OCI-LY7 (cell line): ENCODE measurements around the gene MGAT2. TPM values are rescaled to one million over a fixed set of nuclear protein-coding genes. Genes with fewer than 3 reads are reported as not detected.

Source experiments
- Bru-seq: library from RNA; stranded (reverse); fragments of 400-500 nt; gene quantifications from one replicate; lab custom pipeline; 2021; lab: Mats Ljungman, UMichigan
- BruChase-seq, 2 experiments: library from RNA; stranded (reverse); fragments of 400-500 nt; gene quantifications; one replicate each; lab custom pipeline; 2021; lab: Mats Ljungman, UMichigan
- BruUV-seq: library from RNA; stranded (reverse); fragments of 400-500 nt; replicated peaks from 2 replicates; lab custom pipeline; 2021; lab: Mats Ljungman, UMichigan
- CTCF ChIA-PET: fragments of 300-600 bp; sonication (Branson Sonifier 250); formaldehyde crosslinking; loops from one replicate; lab custom pipeline; 2022; ENCODE audit warnings: antibody characterized with exemption; ENCODE audit not compliant: unreplicated experiment; lab: Charles Lee
- POLR2A ChIA-PET: fragments of 300-600 bp; sonication (Branson Sonifier 250); formaldehyde crosslinking; loops from one replicate; lab custom pipeline; 2022; ENCODE audit warnings: antibody characterized with exemption; lab: Charles Lee
- DNase-seq: peaks from one replicate; pipeline ENCODE4 v3.0.0-alpha.2; 2015; ENCODE audit warnings: low spot score
- H2AFZ ChIP-seq: fragments of 200-600 bp; sonication (generic), shearing (Covaris generic); 2 replicates; pipeline ENCODE4 v1.6.1; 2014; ENCODE audit warnings: mild to moderate bottlenecking, antibody characterized with exemption, low read length, moderate library complexity
- H3K27ac ChIP-seq: fragments of 200-600 bp; sonication (generic); 2 replicates; pipeline ENCODE4 v1.5.1; 2014; ENCODE audit warnings: mixed run types, low read depth, mild to moderate bottlenecking, moderate library complexity, low read length, inconsistent platforms; ENCODE audit not compliant: poor library complexity, severe bottlenecking
- H3K36me3 ChIP-seq: fragments of 200-600 bp; sonication (generic); 2 replicates; pipeline ENCODE4 v1.6.1; 2014; ENCODE audit warnings: mild to moderate bottlenecking, antibody characterized with exemption, low read length, moderate library complexity, mixed read lengths; ENCODE audit not compliant: insufficient read depth
- H3K4me1 ChIP-seq: fragments of 200-600 bp; sonication (generic); 2 replicates; pipeline ENCODE4 v1.5.1; 2014; ENCODE audit warnings: mild to moderate bottlenecking, low read length; ENCODE audit not compliant: insufficient read depth, poor library complexity, severe bottlenecking
- H3K4me2 ChIP-seq: fragments of 200-600 bp; sonication (generic); 2 replicates; pipeline ENCODE4 v1.6.1; 2014; ENCODE audit warnings: mild to moderate bottlenecking, low read length
- H3K4me3 ChIP-seq: fragments of 200-600 bp; sonication (generic); 2 replicates; pipeline ENCODE4 v1.5.1; 2014; ENCODE audit warnings: mild to moderate bottlenecking, low read depth, low read length; ENCODE audit not compliant: poor library complexity, severe bottlenecking
- H3K79me2 ChIP-seq: fragments of 200-600 bp; sonication (generic); 2 replicates; pipeline ENCODE4 v1.6.1; 2016; ENCODE audit warnings: low read depth, mild to moderate bottlenecking, low read length, moderate library complexity, mixed read lengths; ENCODE audit not compliant: insufficient read depth
- H3K9me2 ChIP-seq: fragments of 200-600 bp; sonication (generic); 2 replicates; pipeline ENCODE4 v1.6.1; 2016; ENCODE audit warnings: mild to moderate bottlenecking, low read length, mixed read lengths; ENCODE audit not compliant: insufficient read depth
- H3K9me3 ChIP-seq: fragments of 200-600 bp; sonication (generic); 2 replicates; pipeline ENCODE4 v1.6.1; 2014; ENCODE audit warnings: mild to moderate bottlenecking, mixed run types, low read length, mixed read lengths
- H4K20me1 ChIP-seq: fragments of 200-600 bp; sonication (generic); 2 replicates; pipeline ENCODE4 v1.6.1; 2014; ENCODE audit warnings: mild to moderate bottlenecking, antibody characterized with exemption, low read length, moderate library complexity, mixed read lengths; ENCODE audit not compliant: insufficient read depth
- EZH2phosphoT487 ChIP-seq: fragments of 200-600 bp; sonication (generic); IDR thresholded peaks from 2 replicates; pipeline ENCODE4 v1.6.1; 2018; ENCODE audit warnings: low read depth, borderline replicate concordance, mild to moderate bottlenecking, mixed run types, antibody characterized with exemption, low read length, moderate library complexity, mixed read lengths
- intact Hi-C: fragments of 100-400 bp; cut with micrococcal nuclease; formaldehyde crosslinking; loops from one replicate; pipeline ENCODE4 v1.10.0; 2022; ENCODE audit not compliant: unreplicated experiment
- long read RNA-seq: library from polyadenylated mRNA; stranded (forward); transcript quantifications from one replicate; pipeline ENCODE4 v2.0.0, GENCODE V29; 2022
- total RNA-seq, 2 experiments: library from RNA; depleted of rRNA in 1 of 2; stranded (reverse); fragments of >200 nt in 1 of 2; shearing (Covaris generic) in 1 of 2; gene quantifications; 2 replicates each; pipeline ENCODE4 v1.2.3, GENCODE V29; 2014 to 2022
- TF ChIP-seq, protein P1 (sequence below): fragments of 200-600 bp; sonication (generic); conservative IDR thresholded peaks from 2 replicates; pipeline ENCODE4 v1.5.1; 2014; ENCODE audit warnings: mild to moderate bottlenecking, antibody characterized with exemption, low read length, moderate library complexity, mixed read lengths

The MGAT2 gene
- total RNA-seq (2014; rRNA removed; shearing (Covaris generic)) (79.3 and 83.5 TPM in 2 replicates), total RNA-seq (2022) (70.0 and 71.7 TPM in 2 replicates), Bru-seq, nascent RNA (percentile 96 among the genes with signal in this experiment), BruChase-seq, experiment 1, labeled RNA remaining after a 6-hour chase (percentile 91 among the genes with signal in this experiment), BruChase-seq, experiment 2, labeled RNA remaining after a 2-hour chase (percentile 99 among the genes with signal in this experiment)
- long read RNA-seq, transcript MGAT2-201 (1 exons, 2,687 nt) = major isoform, 97 of 98 reads
- long read RNA-seq, partial matches to known transcripts = 0 of 98 reads
- long read RNA-seq, other reads (novel, unspliced or antisense) = 1 of 98 reads

DNA sequence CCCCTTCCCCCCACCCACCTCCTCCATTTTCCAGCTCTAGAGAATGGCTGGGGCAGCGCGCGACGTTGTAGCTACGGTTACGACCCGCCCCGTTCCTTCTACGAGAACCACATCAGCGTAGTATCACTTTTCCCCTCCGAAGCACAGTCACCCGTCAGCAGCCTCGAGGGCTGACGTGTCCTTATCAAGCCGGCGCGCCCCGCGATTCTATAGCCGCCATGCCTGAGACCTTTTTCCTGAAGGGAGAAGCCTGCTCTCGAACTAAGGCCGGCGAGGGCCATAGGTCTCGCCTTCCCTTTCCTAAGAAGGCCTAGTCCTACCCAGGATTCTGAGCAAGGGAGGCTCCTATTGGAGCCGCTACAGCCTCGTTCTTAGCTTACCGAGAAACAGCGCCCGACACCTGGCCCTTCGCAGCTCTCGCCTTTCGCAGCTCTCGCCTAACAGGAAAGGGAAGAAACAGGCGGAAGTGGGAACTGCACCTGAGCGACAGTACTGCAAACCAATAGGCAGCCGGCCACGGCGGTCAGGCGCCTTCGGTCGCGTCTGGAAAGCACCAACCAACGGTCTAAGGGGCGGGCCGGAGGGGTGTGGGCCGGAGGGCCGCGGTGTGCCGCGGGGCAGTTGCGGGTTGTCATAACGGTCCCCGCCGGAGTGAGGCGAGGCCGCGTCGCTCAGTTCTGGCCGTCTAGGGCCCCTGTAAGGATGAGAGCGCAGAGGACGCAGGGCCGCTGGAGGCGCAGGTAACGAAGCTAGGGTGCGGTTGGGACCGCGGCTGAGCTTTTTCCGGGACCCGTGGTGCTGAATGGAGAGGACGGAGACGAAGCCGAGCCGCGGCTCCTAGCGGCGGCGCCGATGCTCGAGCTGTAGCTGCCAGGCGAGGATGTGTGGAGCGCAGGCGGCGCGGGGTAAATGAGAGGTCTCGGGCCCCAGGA, at the start of gene MGAT2, which contains the start of gene RPL36AL:
TSS of gene MGAT2 (plus strand) at position 618 of the 932 bp plus-strand sequence. CDS start 470 bp downstream, outside the sequence.
TSS of gene RPL36AL (minus strand) at position 445 of the 932 bp plus-strand sequence. CDS start 1,522 bp downstream, outside the sequence.
- Histone ChIP-seq H2AFZ (peak within 1 kb of the TSS; percentile 19; the same call in 1 of the 2 replicates), H3K9me3 (no peaks in the 10 kb centered on the region), H3K36me3 (peaks cover 81% of the 10 kb centered on the region), H3K27ac (peak within 1 kb of the TSS; percentile 85), H3K4me3 (peak within 1 kb of the TSS; percentile 88), H3K4me1 (peaks cover 51% of the 10 kb centered on the region), H3K4me2 (peak within 1 kb of the TSS; percentile 82), H3K9me2 (no peaks in the 10 kb centered on the region), H4K20me1 (peaks cover 42% of the 10 kb centered on the region), H3K79me2 (peaks cover 87% of the 10 kb centered on the region)
- peak; percentile 99 for DNase-seq
- intact Hi-C loops = loop anchor here (1.0 to 5.0 kb wide), 4 partner anchors 14 to 352 kb away; partner anchors contain the start of genes DNAAF2 and RPS29
- BruUV-seq = no TSS peak
- no peak for TF ChIP-seq EZH2phosphoT487
- TF ChIP-seq, protein P1, sequence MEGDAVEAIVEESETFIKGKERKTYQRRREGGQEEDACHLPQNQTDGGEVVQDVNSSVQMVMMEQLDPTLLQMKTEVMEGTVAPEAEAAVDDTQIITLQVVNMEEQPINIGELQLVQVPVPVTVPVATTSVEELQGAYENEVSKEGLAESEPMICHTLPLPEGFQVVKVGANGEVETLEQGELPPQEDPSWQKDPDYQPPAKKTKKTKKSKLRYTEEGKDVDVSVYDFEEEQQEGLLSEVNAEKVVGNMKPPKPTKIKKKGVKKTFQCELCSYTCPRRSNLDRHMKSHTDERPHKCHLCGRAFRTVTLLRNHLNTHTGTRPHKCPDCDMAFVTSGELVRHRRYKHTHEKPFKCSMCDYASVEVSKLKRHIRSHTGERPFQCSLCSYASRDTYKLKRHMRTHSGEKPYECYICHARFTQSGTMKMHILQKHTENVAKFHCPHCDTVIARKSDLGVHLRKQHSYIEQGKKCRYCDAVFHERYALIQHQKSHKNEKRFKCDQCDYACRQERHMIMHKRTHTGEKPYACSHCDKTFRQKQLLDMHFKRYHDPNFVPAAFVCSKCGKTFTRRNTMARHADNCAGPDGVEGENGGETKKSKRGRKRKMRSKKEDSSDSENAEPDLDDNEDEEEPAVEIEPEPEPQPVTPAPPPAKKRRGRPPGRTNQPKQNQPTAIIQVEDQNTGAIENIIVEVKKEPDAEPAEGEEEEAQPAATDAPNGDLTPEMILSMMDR = peak; percentile 33
- POLR2A ChIA-PET = interaction anchor here (0.6 to 6.5 kb wide), 22 partner anchors 8 to 574 kb away, joined by 3 to 62 read pairs (median 4); partner anchors contain the start of genes DNAAF2, KLHDC2, LRR1 and RPS29
- CTCF ChIA-PET = interaction anchor here (0.6 to 1.2 kb wide), 5 partner anchors 13 to 148 kb away, joined by 3 to 6 read pairs (median 3); partner anchors contain the start of gene KLHDC2

DNA sequence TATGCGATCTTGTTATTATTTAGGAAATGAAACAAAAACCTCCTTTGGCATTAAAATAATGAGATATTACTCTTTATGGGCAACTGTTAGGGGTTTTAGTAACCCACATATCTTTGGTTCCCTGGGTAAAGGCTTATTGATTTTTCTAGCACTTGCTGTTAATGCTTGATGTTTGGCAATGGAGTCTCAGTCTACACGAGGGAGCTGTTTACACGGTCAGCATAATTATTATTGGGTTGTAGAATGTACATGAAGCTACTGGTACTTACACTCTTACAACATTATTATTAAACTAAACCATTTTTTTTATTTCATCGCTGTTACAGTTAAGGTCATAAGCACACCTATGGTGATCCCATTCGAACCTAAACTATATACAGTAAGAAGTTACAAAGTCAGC, 46.6 kb upstream of the MGAT2 start:
- CTCF ChIA-PET = no interaction called here
- no peak overlapping the region for H2AFZ ChIP-seq
- no peak for TF ChIP-seq EZH2phosphoT487
- TF ChIP-seq, protein P1 = no peak
- H3K36me3 ChIP-seq = peaks cover 69% of the 10 kb centered on the region
- DNase-seq = no peak
- no peaks in the 10 kb centered on the region for H3K9me2 ChIP-seq
- H3K9me3 ChIP-seq = no peaks in the 10 kb centered on the region; the same call in 1 of the 2 replicates
- POLR2A ChIA-PET = interaction anchor here (0.6 kb wide), 1 partner anchor 409 kb away, joined by 3 read pairs; no protein-coding TSS in a partner anchor
- no peak overlapping the region for H3K27ac ChIP-seq
- no peak overlapping the region for H3K4me3 ChIP-seq
- no TSS peak for BruUV-seq
- no peaks in the 10 kb centered on the region for H4K20me1 ChIP-seq
- intact Hi-C loops = no loop called here
- H3K4me1 ChIP-seq = no peaks in the 10 kb centered on the region
- no peak overlapping the region for H3K4me2 ChIP-seq
- peaks cover 4% of the 10 kb centered on the region; the same call in 1 of the 2 replicates for H3K79me2 ChIP-seq
